Cortex of kidney (tissue), 1 donor: ENCODE results near the gene KRTDAP.

ENCODE experiments used
- DNase-seq: peaks from one replicate; lab custom pipeline; 2025; lab: John Stamatoyannopoulos, UW

KRTDAP gene

DNA sequence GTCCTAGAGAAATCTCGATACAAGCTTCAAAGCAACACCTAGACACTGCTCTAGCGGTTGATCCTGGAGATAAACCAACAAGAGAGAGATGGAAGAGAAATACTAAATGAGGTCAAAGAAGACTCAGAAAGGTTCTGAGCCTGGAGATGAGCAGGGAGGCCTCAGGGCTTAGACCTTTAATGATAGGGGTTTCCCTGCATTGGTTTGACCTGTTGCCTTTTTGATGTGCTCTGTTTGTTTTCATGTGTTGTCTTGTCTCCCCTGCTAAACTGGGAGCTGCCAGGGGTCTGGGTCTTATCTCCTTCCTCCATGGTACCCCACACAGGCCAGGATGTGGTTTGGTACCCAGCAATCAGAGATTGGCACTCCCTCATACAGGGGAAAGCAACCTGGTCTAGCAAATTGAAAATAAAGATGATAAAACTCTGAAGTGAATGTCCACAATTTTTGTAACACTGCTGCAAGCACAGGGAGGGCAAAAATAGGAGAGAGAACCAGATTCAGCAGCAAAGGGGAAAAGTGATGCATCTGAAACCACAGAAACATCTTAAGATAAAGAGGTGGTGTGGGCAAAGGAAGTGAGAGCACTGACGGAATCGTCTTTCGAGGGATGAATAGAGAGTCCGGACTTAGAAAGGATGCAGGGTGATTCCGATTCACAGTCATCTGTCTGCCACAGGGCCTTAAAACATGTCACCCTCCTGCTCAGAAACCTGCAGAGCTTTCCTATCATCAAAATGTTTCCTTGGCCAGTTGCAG is 38.7 kb downstream of the KRTDAP start:
- no peak for DNase-seq

DNA sequence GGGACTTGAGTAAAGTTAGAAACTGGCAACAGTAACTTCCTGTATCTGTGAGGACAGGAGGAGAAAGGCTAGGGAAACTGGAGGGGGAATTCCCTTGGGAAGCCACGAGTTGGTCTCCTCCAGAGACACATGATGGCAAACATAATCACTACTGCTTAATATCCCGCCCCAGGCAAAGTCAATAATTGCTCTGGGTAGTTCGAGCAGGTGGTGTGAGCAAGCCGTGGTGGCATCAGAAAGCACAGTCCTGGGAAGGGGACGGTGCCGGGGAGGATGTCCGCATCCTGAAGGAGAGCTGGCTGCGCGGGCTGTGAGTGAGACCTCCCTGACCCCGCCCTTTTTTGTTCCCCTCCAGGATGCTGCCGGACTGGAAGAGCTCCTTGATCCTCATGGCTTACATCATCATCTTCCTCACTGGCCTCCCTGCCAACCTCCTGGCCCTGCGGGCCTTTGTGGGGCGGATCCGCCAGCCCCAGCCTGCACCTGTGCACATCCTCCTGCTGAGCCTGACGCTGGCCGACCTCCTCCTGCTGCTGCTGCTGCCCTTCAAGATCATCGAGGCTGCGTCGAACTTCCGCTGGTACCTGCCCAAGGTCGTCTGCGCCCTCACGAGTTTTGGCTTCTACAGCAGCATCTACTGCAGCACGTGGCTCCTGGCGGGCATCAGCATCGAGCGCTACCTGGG is 40.8 kb downstream of the KRTDAP start:
- no peak for DNase-seq

DNA sequence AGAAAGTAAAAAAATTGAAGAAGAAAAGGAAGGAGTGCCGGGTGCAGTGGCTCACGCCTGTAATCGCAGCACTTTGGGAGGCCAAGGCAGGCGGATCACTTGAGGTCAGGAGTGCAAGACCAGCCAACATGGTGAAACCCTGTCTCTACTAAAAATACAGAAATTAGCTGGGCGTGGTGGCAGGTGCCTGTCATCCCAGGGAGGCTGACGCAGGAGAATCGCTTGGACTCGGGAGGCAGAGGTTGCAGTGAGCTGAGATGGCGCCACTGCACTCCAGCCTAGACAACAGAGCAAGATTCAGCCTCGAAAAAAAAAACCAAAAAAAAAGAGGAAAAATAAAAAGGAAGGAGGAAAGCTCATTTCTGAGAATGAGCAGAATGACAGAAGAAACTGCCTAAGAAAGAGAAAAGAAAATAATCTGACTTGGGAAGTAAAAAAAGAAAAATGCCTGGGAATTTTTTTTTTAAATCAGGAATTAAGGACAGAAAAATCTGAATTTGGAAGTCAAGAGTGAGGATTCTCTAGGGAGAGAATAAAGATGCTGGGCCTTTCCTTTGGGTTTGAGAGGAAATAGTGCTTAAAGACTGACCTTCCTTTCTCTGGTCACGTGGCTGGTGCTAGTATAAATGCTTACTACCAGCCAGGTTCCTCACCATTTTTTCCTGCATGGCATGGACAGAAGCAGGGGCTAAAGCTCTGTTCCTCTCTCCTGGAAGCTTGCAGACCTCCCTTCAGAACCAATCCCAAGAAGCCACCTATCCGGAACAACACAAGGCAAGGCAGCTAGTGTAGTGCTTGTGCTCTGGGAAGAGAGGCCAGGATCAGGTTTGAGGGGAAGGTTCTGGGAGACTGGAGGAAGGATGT is 42.4 kb downstream of the KRTDAP start, which contains the start of gene FFAR2:
FFAR2 (plus strand) TSS at position 652 of the 864 bp plus-strand sequence. CDS start 1,458 bp downstream, outside the sequence.
- DNase-seq: no peak

DNA sequence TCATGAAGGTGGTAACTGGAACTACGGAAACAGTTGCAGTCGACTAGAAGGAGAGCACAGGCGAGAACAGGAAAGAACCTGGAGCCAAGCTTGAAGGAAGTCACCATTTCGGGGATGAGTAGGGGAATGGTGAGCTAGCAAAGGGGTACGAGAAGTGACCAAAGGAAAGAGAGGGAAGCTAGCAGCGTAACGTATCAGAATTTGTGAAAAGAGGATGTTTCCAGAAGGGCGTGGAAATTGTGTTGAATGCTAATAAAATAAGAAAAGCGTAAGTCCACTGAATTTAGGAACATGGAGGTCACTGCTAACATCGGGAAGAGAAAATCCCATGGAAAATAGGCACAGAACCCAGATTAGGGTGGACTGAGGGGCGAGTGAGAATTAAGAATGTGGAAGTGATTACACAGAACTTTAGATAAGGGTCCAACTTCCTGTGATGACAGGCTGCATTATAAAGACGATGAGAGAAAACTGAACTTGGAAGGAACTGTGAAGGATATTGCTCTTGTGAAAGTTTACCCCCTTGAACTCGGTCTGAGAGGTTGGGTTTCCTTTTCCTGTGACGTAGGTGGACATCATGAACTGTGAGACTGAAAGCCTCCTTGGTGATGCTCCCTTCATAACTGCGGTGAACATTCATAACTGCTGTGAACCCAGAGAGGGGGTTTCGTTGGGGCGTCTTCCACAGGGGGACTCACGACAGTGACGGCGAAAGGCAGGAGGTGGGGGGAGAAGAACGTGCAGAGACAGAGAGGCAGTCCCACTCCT is 44.3 kb downstream of the KRTDAP start:
- no peak for DNase-seq

DNA sequence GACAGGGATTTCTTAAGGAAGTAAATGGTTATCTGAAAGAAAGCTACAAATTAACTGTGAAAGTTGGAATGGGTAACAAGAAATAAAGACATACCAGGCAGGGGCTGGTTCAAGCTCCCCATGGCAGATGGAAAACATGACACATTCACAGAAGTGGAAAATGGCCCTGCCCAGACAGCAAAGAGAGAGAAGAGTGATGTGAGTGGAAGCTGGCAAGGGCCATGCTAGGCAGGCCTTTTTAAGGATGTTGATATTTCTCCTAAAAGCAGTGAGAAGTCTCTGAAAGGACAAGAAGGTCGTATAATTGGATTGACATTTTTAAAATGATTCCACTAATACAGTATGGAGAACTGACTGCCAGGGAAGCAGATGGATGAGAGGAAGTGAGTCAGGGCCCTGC is 45.5 kb downstream of the KRTDAP start:
- no peak for DNase-seq

DNA sequence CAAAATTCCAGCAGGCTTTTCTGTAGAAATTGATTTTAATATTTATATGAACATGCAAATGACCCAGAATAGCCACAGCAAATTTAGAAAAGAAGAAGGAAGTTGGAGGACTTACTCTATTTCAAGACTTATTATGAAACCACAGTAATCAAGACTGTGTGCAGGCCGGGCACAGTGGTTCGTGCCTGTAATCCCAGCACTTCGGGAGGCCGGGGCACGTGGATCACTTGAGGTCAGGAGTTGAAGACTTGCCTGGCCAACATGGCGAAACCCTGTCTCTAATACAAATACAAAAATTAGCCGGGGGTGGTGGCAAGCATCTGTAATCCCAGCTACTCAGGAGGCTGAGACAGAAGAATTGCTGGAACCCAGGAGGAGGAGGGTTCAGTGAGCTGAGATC is 48.2 kb downstream of the KRTDAP start:
- no peak for DNase-seq

DNA sequence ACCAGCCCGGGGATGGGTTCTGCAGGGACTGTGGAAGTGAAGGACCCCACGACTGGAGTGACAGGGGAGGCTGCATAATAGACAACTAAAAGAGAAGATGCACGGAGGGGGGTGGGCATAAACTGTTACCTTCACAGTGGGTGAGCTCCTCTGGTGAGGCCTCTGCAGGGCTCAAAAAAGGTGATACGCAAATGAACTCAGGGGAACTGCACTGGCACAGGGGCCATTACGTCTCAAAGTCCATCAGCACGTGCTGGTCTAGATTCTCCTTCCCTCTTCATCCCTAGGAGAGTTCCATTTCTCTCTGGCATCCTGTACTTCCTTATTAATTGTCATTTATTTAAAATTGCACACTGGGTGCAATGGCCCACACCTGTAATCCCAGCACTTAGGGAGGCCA is 50.3 kb downstream of the KRTDAP start:
- no peak for DNase-seq

DNA sequence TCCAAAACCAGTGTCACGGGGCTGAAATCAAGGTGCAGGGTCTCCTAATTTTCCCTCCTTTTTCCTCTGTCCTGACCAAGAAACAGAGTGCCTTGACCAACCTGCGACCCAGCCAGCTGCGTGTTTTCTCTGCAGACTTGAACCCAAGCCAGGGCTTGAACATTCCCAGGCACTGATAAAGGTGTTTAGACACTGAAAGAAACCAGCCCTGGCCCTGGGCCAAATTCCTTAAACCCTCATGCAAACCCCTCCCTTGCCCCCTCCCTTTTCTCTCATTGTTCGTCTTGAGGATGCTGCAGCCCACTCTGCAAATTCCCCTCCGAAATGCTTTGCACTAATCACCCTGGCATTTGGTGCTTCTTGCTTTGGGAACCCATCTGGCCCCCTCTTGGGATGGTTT is 51.7 kb downstream of the KRTDAP start:
- DNase-seq: no peak

DNA sequence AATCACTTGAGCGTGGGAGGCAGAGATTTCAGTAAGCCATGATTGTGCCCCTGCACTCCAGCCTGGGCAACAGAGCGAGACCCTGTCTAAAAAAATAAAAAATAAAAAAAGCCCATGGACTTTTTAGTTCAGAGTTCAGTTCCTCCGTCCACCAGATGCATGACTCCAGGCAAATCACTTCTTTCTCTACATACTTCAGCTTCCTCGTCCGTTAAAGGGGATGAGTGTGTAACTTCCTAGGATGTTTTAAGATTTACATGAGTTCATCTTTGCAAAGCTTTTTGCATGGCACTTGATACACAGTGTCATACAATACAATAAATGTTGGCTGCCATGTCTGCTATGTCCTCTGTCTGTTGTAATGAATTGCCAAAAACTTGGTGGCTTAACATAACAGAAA is 52.2 kb downstream of the KRTDAP start:
- DNase-seq: no peak

DNA sequence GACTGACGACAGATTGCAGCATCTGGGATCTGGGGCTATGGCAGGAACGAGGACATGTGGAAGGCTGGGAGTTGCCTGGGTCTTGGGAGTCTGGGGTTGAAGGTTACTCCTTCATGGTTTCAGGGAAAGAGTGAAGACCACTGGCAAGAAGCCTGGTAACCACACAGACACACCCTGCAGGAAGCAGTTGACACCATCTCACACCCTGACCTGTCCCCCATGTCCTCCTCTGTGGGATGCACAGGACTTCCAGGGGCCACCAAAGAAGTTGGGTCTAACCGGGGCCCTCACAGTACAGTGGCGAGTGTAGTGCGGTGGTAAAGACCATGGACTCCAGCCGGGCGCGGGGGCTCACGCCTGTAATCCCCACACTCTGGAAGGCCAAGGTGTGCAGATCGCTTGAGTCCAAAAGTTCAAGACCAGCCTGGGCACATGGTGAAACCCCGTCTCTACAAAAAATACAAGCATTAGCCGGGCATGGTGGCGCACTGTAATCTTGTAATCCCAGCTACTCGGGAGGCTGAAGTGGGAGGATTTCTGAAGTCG is 52.8 kb downstream of the KRTDAP start:
- no peak for DNase-seq
